HepG2 (cell line): ENCODE data around the gene DDRGK1. TPM values are rescaled to one million over a fixed set of nuclear protein-coding genes. Genes with fewer than 3 reads are reported as not detected.

Experiments
- CC2D1A ChIP-seq: sonication (generic); formaldehyde crosslinking; IDR thresholded peaks from 2 replicates; pipeline ENCODE4 v1.8.1; 2023; ENCODE audit warnings: mild to moderate bottlenecking, missing genetic modification reagents
- MAZ ChIP-seq, 2 experiments: sonication (generic) in 1 of 2; formaldehyde crosslinking in 1 of 2; IDR thresholded peaks; 2 replicates each; pipeline versions ENCODE4 v1.5.0 to v1.6.1; 2012 to 2020; ENCODE audit warnings: low read depth in 2 of 2, mild to moderate bottlenecking in 2 of 2, borderline replicate concordance in 1 of 2, improper control_type of control experiment in 1 of 2, low read length in 1 of 2, missing genetic modification reagents in 1 of 2, moderate library complexity in 1 of 2
- NONO ChIP-seq, 2 experiments: fragments of 450-650 bp in 1 of 2; sonication (generic) in 1 of 2; formaldehyde crosslinking in 1 of 2; IDR thresholded peaks in 1 of 2; conservative IDR thresholded peaks in 1 of 2; 2 replicates each; pipeline versions ENCODE4 v1.6.1 to v1.8.0; 2017 to 2022; ENCODE audit warnings: mild to moderate bottlenecking in 1 of 2, missing genetic modification reagents in 1 of 2, moderate library complexity in 1 of 2
- NPAS2 ChIP-seq: sonication (generic); formaldehyde crosslinking; IDR thresholded peaks from 2 replicates; pipeline ENCODE4 v1.8.0; 2022; ENCODE audit warnings: mild to moderate bottlenecking, missing genetic modification reagents, borderline replicate concordance
- RXRA ChIP-seq: sonication (generic); formaldehyde crosslinking; IDR thresholded peaks from 2 replicates; pipeline ENCODE4 v1.5.1; 2020; ENCODE audit warnings: missing genetic modification reagents
- SP4 ChIP-seq: sonication (generic); formaldehyde crosslinking; IDR thresholded peaks from 2 replicates; pipeline ENCODE4 v1.8.1; 2023; ENCODE audit warnings: mild to moderate bottlenecking, missing genetic modification reagents
- TARDBP ChIP-seq: sonication (generic); formaldehyde crosslinking; IDR thresholded peaks from 2 replicates; pipeline ENCODE4 v1.8.0; 2022; ENCODE audit warnings: mild to moderate bottlenecking, missing genetic modification reagents
- ZNF292 ChIP-seq: sonication (generic); formaldehyde crosslinking; IDR thresholded peaks from 2 replicates; pipeline ENCODE4 v1.8.1; 2022; ENCODE audit warnings: mild to moderate bottlenecking, low read depth, missing genetic modification reagents, borderline replicate concordance
- ZNF350 ChIP-seq: sonication (generic); formaldehyde crosslinking; IDR thresholded peaks from 2 replicates; pipeline ENCODE4 v1.4.0; 2020; ENCODE audit warnings: mild to moderate bottlenecking, low read depth, missing genetic modification reagents, borderline replicate concordance
- ZNF724P ChIP-seq: sonication (generic); formaldehyde crosslinking; IDR thresholded peaks from 2 replicates; pipeline ENCODE4 v1.8.0; 2022; ENCODE audit warnings: missing genetic modification reagents, borderline replicate concordance
- polyA plus RNA-seq, 8 experiments: library from polyadenylated mRNA; depleted of rRNA in 3 of 8; stranded (reverse) in 7 of 8; unstranded in 1 of 8; fragments of >200 nt; fragmentation: Illumina TruSeq in 4 of 8; extraction: Trizol in 4 of 8; gene quantifications; 2 replicates each; pipeline versions ENCODE4 v1.2.1 to v1.2.3, GENCODE V29; 2011 to 2016; ENCODE audit warnings: low read depth in 4 of 8, missing spikeins in 1 of 8, mixed read lengths in 1 of 8; ENCODE audit not compliant: insufficient read depth in 1 of 8
- total RNA-seq, 5 experiments: library from RNA; depleted of rRNA; stranded (reverse); fragments of >200 nt; fragmentation: Illumina TruSeq; extraction: Trizol; gene quantifications; 2 replicates each; pipeline ENCODE4 v1.2.3, GENCODE V29; 2016; ENCODE audit warnings: low read depth in 1 of 5
- TF ChIP-seq, protein P1 (sequence below): sonication (generic); formaldehyde crosslinking; IDR thresholded peaks from 2 replicates; pipeline ENCODE4 v1.5.0; 2020; ENCODE audit warnings: mild to moderate bottlenecking, low read depth, missing genetic modification reagents, borderline replicate concordance
- TF ChIP-seq, protein P2 (sequence below): sonication (generic); formaldehyde crosslinking; IDR thresholded peaks from 2 replicates; pipeline ENCODE4 v1.5.1; 2020; ENCODE audit warnings: mild to moderate bottlenecking, missing genetic modification reagents, moderate library complexity
- TF ChIP-seq, protein P3 (sequence below): sonication (generic); formaldehyde crosslinking; IDR thresholded peaks from 2 replicates; pipeline ENCODE4 v1.5.0; 2020; ENCODE audit warnings: missing genetic modification reagents, mild to moderate bottlenecking, borderline replicate concordance
- TF ChIP-seq, protein P4 (sequence below): sonication (generic); formaldehyde crosslinking; IDR thresholded peaks from 2 replicates; pipeline ENCODE4 v1.4.0; 2020; ENCODE audit warnings: mild to moderate bottlenecking, low read depth, missing genetic modification reagents
- TF ChIP-seq, protein P5 (sequence below): sonication (generic); formaldehyde crosslinking; IDR thresholded peaks from 2 replicates; pipeline ENCODE4 v1.9.0; 2022; ENCODE audit warnings: low read depth, missing genetic modification reagents

DDRGK1 gene
- total and polyA plus RNA-seq, 2 of the 13 experiments (the other 11 are each of a cell fraction or from before 2014, with no cell fraction given) = 96.7 to 149 TPM

DNA sequence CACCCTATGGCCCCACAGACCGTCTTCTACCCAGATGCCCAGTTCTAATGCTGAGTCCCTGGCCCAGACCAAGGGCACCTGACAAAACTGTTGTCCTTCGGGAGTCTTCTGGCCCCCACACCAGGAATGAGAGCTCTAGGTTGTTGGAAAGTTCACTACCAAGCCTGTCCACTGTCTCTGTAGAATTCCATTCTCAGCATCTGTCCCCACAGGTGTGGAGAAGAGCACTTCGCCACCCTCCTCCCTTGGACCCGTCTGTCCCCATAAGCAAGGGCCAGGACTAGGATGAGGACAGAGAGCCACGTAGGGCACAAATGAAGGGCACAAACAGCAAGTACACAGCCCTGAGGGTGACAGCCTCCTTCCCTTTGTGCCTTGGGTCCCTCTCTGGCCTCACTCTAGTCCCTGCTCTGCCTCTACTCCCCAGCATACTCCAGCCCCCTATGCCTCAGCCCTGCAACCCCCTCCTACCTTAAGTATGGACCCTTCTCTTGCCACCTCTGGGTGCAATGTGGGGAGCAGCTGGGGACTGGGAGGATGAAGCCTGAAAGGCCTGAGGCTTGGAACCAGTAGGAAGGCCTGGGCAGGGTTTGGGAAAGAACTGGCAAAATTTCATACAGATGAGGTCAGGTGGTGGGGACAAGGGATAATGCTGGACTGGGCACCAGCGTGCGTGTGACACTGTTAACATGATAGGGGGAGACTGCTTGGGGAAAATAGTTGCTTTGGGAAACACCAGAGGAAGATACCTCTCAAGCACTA, 35.5 kb downstream of the DDRGK1 start (continued):
- no peak for TF ChIP-seq RXRA (CRISPR knock-in tag)
- TF ChIP-seq NPAS2 (CRISPR knock-in tag) = no peak
- TF ChIP-seq, protein P1, sequence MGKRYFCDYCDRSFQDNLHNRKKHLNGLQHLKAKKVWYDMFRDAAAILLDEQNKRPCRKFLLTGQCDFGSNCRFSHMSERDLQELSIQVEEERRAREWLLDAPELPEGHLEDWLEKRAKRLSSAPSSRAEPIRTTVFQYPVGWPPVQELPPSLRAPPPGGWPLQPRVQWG (CRISPR knock-in tag) = no peak
- TF ChIP-seq ZNF350 (CRISPR knock-in tag) = peak; percentile 47; the same call in 1 of the 2 replicates
- TF ChIP-seq, protein P2, sequence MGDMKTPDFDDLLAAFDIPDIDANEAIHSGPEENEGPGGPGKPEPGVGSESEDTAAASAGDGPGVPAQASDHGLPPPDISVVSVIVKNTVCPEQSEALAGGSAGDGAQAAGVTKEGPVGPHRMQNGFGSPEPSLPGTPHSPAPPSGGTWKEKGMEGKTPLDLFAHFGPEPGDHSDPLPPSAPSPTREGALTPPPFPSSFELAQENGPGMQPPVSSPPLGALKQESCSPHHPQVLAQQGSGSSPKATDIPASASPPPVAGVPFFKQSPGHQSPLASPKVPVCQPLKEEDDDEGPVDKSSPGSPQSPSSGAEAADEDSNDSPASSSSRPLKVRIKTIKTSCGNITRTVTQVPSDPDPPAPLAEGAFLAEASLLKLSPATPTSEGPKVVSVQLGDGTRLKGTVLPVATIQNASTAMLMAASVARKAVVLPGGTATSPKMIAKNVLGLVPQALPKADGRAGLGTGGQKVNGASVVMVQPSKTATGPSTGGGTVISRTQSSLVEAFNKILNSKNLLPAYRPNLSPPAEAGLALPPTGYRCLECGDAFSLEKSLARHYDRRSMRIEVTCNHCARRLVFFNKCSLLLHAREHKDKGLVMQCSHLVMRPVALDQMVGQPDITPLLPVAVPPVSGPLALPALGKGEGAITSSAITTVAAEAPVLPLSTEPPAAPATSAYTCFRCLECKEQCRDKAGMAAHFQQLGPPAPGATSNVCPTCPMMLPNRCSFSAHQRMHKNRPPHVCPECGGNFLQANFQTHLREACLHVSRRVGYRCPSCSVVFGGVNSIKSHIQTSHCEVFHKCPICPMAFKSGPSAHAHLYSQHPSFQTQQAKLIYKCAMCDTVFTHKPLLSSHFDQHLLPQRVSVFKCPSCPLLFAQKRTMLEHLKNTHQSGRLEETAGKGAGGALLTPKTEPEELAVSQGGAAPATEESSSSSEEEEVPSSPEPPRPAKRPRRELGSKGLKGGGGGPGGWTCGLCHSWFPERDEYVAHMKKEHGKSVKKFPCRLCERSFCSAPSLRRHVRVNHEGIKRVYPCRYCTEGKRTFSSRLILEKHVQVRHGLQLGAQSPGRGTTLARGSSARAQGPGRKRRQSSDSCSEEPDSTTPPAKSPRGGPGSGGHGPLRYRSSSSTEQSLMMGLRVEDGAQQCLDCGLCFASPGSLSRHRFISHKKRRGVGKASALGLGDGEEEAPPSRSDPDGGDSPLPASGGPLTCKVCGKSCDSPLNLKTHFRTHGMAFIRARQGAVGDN (CRISPR knock-in tag) = peak; percentile 6; the same call in 1 of the 2 replicates
- TF ChIP-seq, protein P3, sequence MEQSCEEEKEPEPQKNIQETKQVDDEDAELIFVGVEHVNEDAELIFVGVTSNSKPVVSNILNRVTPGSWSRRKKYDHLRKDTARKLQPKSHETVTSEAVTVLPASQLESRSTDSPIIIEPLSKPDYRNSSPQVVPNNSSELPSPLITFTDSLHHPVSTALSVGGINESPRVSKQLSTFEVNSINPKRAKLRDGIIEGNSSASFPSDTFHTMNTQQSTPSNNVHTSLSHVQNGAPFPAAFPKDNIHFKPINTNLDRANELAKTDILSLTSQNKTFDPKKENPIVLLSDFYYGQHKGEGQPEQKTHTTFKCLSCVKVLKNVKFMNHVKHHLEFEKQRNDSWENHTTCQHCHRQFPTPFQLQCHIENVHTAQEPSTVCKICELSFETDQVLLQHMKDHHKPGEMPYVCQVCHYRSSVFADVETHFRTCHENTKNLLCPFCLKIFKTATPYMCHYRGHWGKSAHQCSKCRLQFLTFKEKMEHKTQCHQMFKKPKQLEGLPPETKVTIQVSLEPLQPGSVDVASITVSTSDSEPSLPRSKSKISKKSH = peak; percentile 28; the same call in 1 of the 2 replicates
- TF ChIP-seq ZNF724P (CRISPR knock-in tag) = no peak
- no peak for TF ChIP-seq ZNF292
- TF ChIP-seq SP4 (CRISPR knock-in tag) = 0 out of 2 replicates have a peak, but pooled peaks have one; percentile 4
- no peak for TF ChIP-seq NONO (IDR thresholded peaks at IDR 0.05)
- TF ChIP-seq NONO (CRISPR knock-in tag; conservative IDR thresholded peaks at IDR 0.05) = peak; percentile 24; the same call in 1 of the 2 replicates
- TF ChIP-seq TARDBP (CRISPR knock-in tag) = 0 out of 2 replicates have a peak, but pooled peaks have one; percentile 9
- TF ChIP-seq, protein P4, sequence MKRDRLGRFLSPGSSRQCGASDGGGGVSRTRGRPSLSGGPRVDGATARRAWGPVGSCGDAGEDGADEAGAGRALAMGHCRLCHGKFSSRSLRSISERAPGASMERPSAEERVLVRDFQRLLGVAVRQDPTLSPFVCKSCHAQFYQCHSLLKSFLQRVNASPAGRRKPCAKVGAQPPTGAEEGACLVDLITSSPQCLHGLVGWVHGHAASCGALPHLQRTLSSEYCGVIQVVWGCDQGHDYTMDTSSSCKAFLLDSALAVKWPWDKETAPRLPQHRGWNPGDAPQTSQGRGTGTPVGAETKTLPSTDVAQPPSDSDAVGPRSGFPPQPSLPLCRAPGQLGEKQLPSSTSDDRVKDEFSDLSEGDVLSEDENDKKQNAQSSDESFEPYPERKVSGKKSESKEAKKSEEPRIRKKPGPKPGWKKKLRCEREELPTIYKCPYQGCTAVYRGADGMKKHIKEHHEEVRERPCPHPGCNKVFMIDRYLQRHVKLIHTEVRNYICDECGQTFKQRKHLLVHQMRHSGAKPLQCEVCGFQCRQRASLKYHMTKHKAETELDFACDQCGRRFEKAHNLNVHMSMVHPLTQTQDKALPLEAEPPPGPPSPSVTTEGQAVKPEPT (CRISPR knock-in tag) = 0 out of 2 replicates have a peak, but pooled peaks have one; percentile 25
- TF ChIP-seq, protein P5, sequence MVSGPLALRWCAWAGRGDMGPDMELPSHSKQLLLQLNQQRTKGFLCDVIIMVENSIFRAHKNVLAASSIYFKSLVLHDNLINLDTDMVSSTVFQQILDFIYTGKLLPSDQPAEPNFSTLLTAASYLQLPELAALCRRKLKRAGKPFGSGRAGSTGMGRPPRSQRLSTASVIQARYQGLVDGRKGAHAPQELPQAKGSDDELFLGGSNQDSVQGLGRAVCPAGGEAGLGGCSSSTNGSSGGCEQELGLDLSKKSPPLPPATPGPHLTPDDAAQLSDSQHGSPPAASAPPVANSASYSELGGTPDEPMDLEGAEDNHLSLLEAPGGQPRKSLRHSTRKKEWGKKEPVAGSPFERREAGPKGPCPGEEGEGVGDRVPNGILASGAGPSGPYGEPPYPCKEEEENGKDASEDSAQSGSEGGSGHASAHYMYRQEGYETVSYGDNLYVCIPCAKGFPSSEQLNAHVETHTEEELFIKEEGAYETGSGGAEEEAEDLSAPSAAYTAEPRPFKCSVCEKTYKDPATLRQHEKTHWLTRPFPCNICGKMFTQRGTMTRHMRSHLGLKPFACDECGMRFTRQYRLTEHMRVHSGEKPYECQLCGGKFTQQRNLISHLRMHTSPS (CRISPR knock-in tag) = peak; percentile 14; the same call in 1 of the 2 replicates
- TF ChIP-seq CC2D1A = 0 out of 2 replicates have a peak, but pooled peaks have one; percentile 43
- TF ChIP-seq MAZ (IDR thresholded peaks at IDR 0.05; ENCODE audit: borderline replicate concordance, low read depth, low read length) = no peak
- TF ChIP-seq MAZ (CRISPR knock-in tag; IDR thresholded peaks at IDR 0.05; ENCODE audit: low read depth) = no peak
